MM.1S (cell line): ENCODE measurements around the gene PTPN13.

Experiments used
- DNase-seq: peaks from one replicate; pipeline ENCODE4 v3.0.0-alpha.2; 2015
- H2AFZ ChIP-seq: fragments of 300-600 bp; sonication (generic); 2 replicates; pipeline ENCODE4 v1.6.0; 2016; ENCODE audit warnings: antibody characterized with exemption, low read length
- H3F3A ChIP-seq: fragments of 300-600 bp; sonication (generic); 2 replicates; pipeline ENCODE4 v1.6.1; 2016; ENCODE audit warnings: mild to moderate bottlenecking, antibody characterized with exemption, low read length, moderate library complexity, mixed read lengths; ENCODE audit not compliant: insufficient read depth
- H3K27ac ChIP-seq: fragments of 300-600 bp; sonication (generic); 2 replicates; pipeline ENCODE4 v1.5.1; 2016; ENCODE audit warnings: mild to moderate bottlenecking, low read length
- H3K27me3 ChIP-seq: fragments of 300-600 bp; sonication (generic); replicated peaks from 2 replicates; pipeline ENCODE4 v1.6.0; 2016; ENCODE audit warnings: low read length; ENCODE audit not compliant: insufficient read depth
- H3K36me3 ChIP-seq: fragments of 300-600 bp; sonication (generic); replicated peaks from 2 replicates; pipeline ENCODE4 v1.6.1; 2016; ENCODE audit warnings: mild to moderate bottlenecking, low read length, mixed read lengths; ENCODE audit not compliant: insufficient read depth
- H3K4me1 ChIP-seq: fragments of 300-600 bp; sonication (generic); 2 replicates; pipeline ENCODE4 v1.6.1; 2016; ENCODE audit warnings: low read length, mixed read lengths
- H3K4me2 ChIP-seq: fragments of 300-600 bp; sonication (generic); 2 replicates; pipeline ENCODE4 v1.6.0; 2016; ENCODE audit warnings: low read depth, low read length
- H3K4me3 ChIP-seq: fragments of 300-600 bp; sonication (generic); 2 replicates; pipeline ENCODE4 v1.5.1; 2016; ENCODE audit warnings: low read length, mixed read lengths
- H3K79me2 ChIP-seq: fragments of 300-600 bp; sonication (generic); 2 replicates; pipeline ENCODE4 v1.6.1; 2016; ENCODE audit warnings: mixed run types, low read length, mixed read lengths
- H3K9ac ChIP-seq: fragments of 300-600 bp; sonication (generic); 2 replicates; pipeline ENCODE4 v1.6.1; 2016; ENCODE audit warnings: low read length, mixed read lengths
- H3K9me2 ChIP-seq: fragments of 300-600 bp; sonication (generic); replicated peaks from 2 replicates; pipeline ENCODE4 v1.6.1; 2016; ENCODE audit warnings: mild to moderate bottlenecking, low read length, mixed read lengths; ENCODE audit not compliant: insufficient read depth
- H3K9me3 ChIP-seq: fragments of 300-600 bp; sonication (generic); replicated peaks from 2 replicates; pipeline ENCODE4 v1.6.1; 2016; ENCODE audit warnings: mild to moderate bottlenecking, low read length, mixed read lengths; ENCODE audit not compliant: insufficient read depth
- H4K20me1 ChIP-seq: fragments of 300-600 bp; sonication (generic); 2 replicates; pipeline ENCODE4 v1.6.1; 2016; ENCODE audit warnings: mild to moderate bottlenecking, low read length, moderate library complexity, mixed read lengths; ENCODE audit not compliant: insufficient read depth
- EZH2 ChIP-seq: fragments of 300-600 bp; sonication (generic); optimal IDR thresholded peaks from 2 replicates; pipeline ENCODE3; 2017; ENCODE audit warnings: low read depth, mild to moderate bottlenecking, antibody characterized with exemption, low read length, mixed read lengths
- EZH2phosphoT487 ChIP-seq: fragments of 300-600 bp; sonication (generic); IDR thresholded peaks from 2 replicates; pipeline ENCODE4 v1.6.1; 2018; ENCODE audit warnings: antibody characterized with exemption, low read length
- TF ChIP-seq, protein P1 (sequence below): fragments of 300-600 bp; sonication (generic); IDR thresholded peaks from 2 replicates; pipeline ENCODE4 v1.5.1; 2016; ENCODE audit warnings: antibody characterized with exemption, low read length, mixed read lengths

PTPN13 gene, protein sequence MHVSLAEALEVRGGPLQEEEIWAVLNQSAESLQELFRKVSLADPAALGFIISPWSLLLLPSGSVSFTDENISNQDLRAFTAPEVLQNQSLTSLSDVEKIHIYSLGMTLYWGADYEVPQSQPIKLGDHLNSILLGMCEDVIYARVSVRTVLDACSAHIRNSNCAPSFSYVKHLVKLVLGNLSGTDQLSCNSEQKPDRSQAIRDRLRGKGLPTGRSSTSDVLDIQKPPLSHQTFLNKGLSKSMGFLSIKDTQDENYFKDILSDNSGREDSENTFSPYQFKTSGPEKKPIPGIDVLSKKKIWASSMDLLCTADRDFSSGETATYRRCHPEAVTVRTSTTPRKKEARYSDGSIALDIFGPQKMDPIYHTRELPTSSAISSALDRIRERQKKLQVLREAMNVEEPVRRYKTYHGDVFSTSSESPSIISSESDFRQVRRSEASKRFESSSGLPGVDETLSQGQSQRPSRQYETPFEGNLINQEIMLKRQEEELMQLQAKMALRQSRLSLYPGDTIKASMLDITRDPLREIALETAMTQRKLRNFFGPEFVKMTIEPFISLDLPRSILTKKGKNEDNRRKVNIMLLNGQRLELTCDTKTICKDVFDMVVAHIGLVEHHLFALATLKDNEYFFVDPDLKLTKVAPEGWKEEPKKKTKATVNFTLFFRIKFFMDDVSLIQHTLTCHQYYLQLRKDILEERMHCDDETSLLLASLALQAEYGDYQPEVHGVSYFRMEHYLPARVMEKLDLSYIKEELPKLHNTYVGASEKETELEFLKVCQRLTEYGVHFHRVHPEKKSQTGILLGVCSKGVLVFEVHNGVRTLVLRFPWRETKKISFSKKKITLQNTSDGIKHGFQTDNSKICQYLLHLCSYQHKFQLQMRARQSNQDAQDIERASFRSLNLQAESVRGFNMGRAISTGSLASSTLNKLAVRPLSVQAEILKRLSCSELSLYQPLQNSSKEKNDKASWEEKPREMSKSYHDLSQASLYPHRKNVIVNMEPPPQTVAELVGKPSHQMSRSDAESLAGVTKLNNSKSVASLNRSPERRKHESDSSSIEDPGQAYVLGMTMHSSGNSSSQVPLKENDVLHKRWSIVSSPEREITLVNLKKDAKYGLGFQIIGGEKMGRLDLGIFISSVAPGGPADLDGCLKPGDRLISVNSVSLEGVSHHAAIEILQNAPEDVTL (N-terminal part only)

GRCh38 chr4:86593688-86594558, at the start of gene PTPN13:
Gene PTPN13 (plus strand): TSS chr4:86594315. CDS start chr4:86635257, 40,942 bp downstream.
- Histone ChIP-seq H4K20me1 (no peaks in the 10 kb centered on the region), H3K9me2 (no peaks in the 10 kb centered on the region), H3K9ac (peak within 1 kb of the TSS; percentile 63), H3K4me1 (0 out of 2 replicates have a peak, but pooled peaks cover 10% of the 10 kb centered on the region), H3F3A (0 out of 2 replicates have a peak, but pooled peaks cover 10% of the 10 kb centered on the region), H3K36me3 (no peaks in the 10 kb centered on the region), H3K27me3 (no peaks in the 10 kb centered on the region), H3K4me2 (peak within 1 kb of the TSS; percentile 96), H3K79me2 (no peaks in the 10 kb centered on the region), H3K4me3 (peak within 1 kb of the TSS; percentile 93), H2AFZ (peak within 1 kb of the TSS; percentile 98), H3K27ac (peak within 1 kb of the TSS; percentile 62; the same call in 1 of the 2 replicates), H3K9me3 (no peaks in the 10 kb centered on the region)
- peak; percentile 99 for DNase-seq
- no peak for TF ChIP-seq EZH2phosphoT487
- TF ChIP-seq, protein P1, sequence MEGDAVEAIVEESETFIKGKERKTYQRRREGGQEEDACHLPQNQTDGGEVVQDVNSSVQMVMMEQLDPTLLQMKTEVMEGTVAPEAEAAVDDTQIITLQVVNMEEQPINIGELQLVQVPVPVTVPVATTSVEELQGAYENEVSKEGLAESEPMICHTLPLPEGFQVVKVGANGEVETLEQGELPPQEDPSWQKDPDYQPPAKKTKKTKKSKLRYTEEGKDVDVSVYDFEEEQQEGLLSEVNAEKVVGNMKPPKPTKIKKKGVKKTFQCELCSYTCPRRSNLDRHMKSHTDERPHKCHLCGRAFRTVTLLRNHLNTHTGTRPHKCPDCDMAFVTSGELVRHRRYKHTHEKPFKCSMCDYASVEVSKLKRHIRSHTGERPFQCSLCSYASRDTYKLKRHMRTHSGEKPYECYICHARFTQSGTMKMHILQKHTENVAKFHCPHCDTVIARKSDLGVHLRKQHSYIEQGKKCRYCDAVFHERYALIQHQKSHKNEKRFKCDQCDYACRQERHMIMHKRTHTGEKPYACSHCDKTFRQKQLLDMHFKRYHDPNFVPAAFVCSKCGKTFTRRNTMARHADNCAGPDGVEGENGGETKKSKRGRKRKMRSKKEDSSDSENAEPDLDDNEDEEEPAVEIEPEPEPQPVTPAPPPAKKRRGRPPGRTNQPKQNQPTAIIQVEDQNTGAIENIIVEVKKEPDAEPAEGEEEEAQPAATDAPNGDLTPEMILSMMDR = 0 out of 2 replicates have a peak, but pooled peaks have one; percentile 10

DNA sequence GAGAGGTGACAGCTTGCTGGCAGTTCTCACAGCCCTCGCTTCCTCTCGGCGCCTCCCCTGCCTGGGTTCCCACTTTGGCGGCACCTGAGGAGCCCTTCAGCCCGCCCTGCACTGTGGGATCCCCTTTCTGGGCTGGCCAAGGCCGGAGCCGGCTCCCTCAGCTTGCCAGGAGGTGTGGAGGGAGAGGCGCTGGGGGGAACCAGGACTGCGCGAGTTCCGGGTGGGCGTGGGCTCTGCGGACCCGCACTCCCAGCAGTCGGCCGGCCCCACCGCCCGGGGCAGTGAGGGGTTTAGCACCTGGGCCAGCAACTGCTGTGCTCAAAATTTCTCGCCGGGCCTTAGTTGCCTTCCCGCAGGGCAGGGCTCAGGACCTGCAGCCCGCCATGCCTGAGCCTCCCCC, 47.0 kb upstream of the PTPN13 start:
- H3K4me2 ChIP-seq = no peak overlapping the region
- H3K79me2 ChIP-seq = no peaks in the 10 kb centered on the region
- H2AFZ ChIP-seq = no peak overlapping the region
- no peaks in the 10 kb centered on the region for H3K9me2 ChIP-seq
- no peak for DNase-seq
- TF ChIP-seq, protein P1 = no peak
- no peaks in the 10 kb centered on the region for H3K9me3 ChIP-seq
- H3K36me3 ChIP-seq = no peaks in the 10 kb centered on the region
- H4K20me1 ChIP-seq = no peaks in the 10 kb centered on the region
- H3K9ac ChIP-seq = no peak overlapping the region
- H3K4me3 ChIP-seq = no peak overlapping the region
- H3K27me3 ChIP-seq = no peaks in the 10 kb centered on the region
- H3K4me1 ChIP-seq = peaks cover 19% of the 10 kb centered on the region
- peaks cover 10% of the 10 kb centered on the region; the same call in 1 of the 2 replicates for H3F3A ChIP-seq
- no peak overlapping the region for H3K27ac ChIP-seq

DNA sequence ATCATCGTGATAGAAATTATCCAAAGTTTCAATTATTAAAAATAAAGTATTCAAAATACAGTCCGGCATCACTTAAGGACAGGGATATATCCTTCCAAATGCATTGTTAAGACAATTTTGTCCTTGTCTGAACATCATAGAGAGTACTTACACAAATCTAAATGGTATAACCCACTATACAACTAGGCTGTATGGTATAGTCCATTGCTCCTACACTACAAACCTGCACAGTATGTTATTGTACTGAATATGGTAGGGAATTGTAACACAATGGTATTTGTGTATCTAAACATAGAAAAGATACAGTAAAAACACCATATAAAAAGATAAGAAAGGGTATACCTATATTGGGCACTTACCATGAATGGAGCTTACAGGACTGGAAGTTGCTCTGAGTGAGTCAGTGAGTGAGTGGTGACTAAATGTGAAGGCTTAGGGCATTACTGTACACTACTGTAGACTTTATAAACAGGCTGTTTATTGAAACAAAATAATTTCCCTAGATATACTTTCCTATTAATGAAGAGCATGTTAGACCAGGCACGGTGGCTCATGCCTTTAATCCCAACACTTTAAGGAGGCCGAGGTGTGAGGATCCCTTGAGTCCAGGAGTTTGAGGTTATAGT, 44.8 kb upstream of the PTPN13 start:
- H3F3A ChIP-seq = peaks cover 7% of the 10 kb centered on the region; the same call in 1 of the 2 replicates
- no peak for TF ChIP-seq EZH2phosphoT487
- no peak for TF ChIP-seq EZH2
- TF ChIP-seq, protein P1 = no peak

More for the DNA sequence above, 44.8 kb upstream of the PTPN13 start:
- H2AFZ ChIP-seq = no peak overlapping the region
- no peak overlapping the region for H3K9ac ChIP-seq
- no peak overlapping the region for H3K27ac ChIP-seq
- no peaks in the 10 kb centered on the region for H3K27me3 ChIP-seq
- H3K4me2 ChIP-seq = no peak overlapping the region
- H3K9me3 ChIP-seq = no peaks in the 10 kb centered on the region
- H3K4me3 ChIP-seq = no peak overlapping the region
- no peak for DNase-seq
- H4K20me1 ChIP-seq = no peaks in the 10 kb centered on the region
- H3K79me2 ChIP-seq = no peaks in the 10 kb centered on the region
- H3K36me3 ChIP-seq = no peaks in the 10 kb centered on the region
- H3K4me1 ChIP-seq = peaks cover 9% of the 10 kb centered on the region
- no peaks in the 10 kb centered on the region for H3K9me2 ChIP-seq
